PC-9 (cell line): Measurements from ENCODE around the gene CD300C. TPM values are rescaled to one million over a fixed set of nuclear protein-coding genes. Genes with fewer than 3 reads are reported as not detected.

Source experiments
- BruUV-seq: library from RNA; stranded (reverse); fragments of 400-500 nt; replicated peaks from 2 replicates; lab custom pipeline; 2021; lab: Mats Ljungman, UMichigan
- CTCF ChIA-PET: fragments of 300-600 bp; sonication (Branson Sonifier 250); formaldehyde crosslinking; loops from one replicate; lab custom pipeline; 2022; ENCODE audit warnings: antibody characterized with exemption; lab: Charles Lee
- POLR2A ChIA-PET: fragments of 300-600 bp; sonication (Branson Sonifier 250); formaldehyde crosslinking; loops from one replicate; lab custom pipeline; 2022; ENCODE audit warnings: antibody characterized with exemption; ENCODE audit not compliant: unreplicated experiment; lab: Charles Lee
- DNase-seq, 2 experiments: peaks; one replicate each; pipeline versions ENCODE4 v3.0.0 to v3.0.0-alpha.2; 2015 to 2022; ENCODE audit warnings: mixed read lengths in 1 of 2
- H2AFZ ChIP-seq: fragments of 200-600 bp; sonication (generic); 2 replicates; pipeline ENCODE4 v1.8.1; 2017; ENCODE audit warnings: antibody characterized with exemption
- H3F3A ChIP-seq: fragments of 200-600 bp; sonication (generic); 2 replicates; pipeline ENCODE4 v1.8.1; 2017; ENCODE audit warnings: antibody characterized with exemption, mild to moderate bottlenecking, low read depth; ENCODE audit not compliant: insufficient read depth
- H3K27ac ChIP-seq: fragments of 200-600 bp; sonication (generic); 2 replicates; pipeline ENCODE4 v1.6.1; 2016; ENCODE audit warnings: mixed run types
- H3K27me3 ChIP-seq: fragments of 200-600 bp; sonication (generic); 2 replicates; pipeline ENCODE4 v1.6.1; 2016; ENCODE audit warnings: low read depth, mixed run types; ENCODE audit not compliant: insufficient read depth
- H3K36me3 ChIP-seq: fragments of 200-600 bp; sonication (generic); 2 replicates; pipeline ENCODE4 v1.6.1; 2016; ENCODE audit warnings: low read depth, mixed run types
- H3K4me1 ChIP-seq: fragments of 200-600 bp; sonication (generic); replicated peaks from 2 replicates; pipeline ENCODE4 v1.6.1; 2016; ENCODE audit warnings: mixed run types; ENCODE audit not compliant: insufficient read depth
- H3K4me2 ChIP-seq: fragments of 200-600 bp; sonication (generic); 2 replicates; pipeline ENCODE4 v1.6.1; 2017; ENCODE audit warnings: mixed run types
- H3K4me3 ChIP-seq: fragments of 200-600 bp; sonication (generic); 2 replicates; pipeline ENCODE4 v1.6.1; 2016; ENCODE audit warnings: mixed run types
- H3K79me2 ChIP-seq: fragments of 200-600 bp; sonication (generic); 2 replicates; pipeline ENCODE4 v1.6.1; 2017; ENCODE audit warnings: low read depth, mixed run types
- H3K9me2 ChIP-seq: fragments of 200-600 bp; sonication (generic); 2 replicates; pipeline ENCODE4 v1.8.1; 2017; ENCODE audit warnings: mild to moderate bottlenecking; ENCODE audit not compliant: insufficient read depth
- H3K9me3 ChIP-seq: fragments of 200-600 bp; sonication (generic); 2 replicates; pipeline ENCODE4 v1.8.1; 2016; ENCODE audit warnings: low read depth; ENCODE audit not compliant: insufficient read depth
- H4K20me1 ChIP-seq: fragments of 200-600 bp; sonication (generic); 2 replicates; pipeline ENCODE4 v1.8.1; 2017; ENCODE audit not compliant: insufficient read depth
- CTCF ChIP-seq: fragments of 200-600 bp; sonication (generic); conservative IDR thresholded peaks from 2 replicates; pipeline ENCODE4 v1.6.1; 2017; ENCODE audit warnings: mixed run types, antibody characterized with exemption, mild to moderate bottlenecking, moderate library complexity
- EZH2 ChIP-seq: fragments of 200-600 bp; sonication (generic); IDR thresholded peaks from 2 replicates; pipeline ENCODE4 v1.8.0; 2017; ENCODE audit warnings: antibody characterized with exemption, low read depth
- intact Hi-C: fragments of 100-400 bp; cut with micrococcal nuclease; formaldehyde crosslinking; loops from one replicate; pipeline ENCODE4 v1.10.0; 2022; ENCODE audit not compliant: unreplicated experiment
- total RNA-seq: library from RNA; stranded (reverse); gene quantifications from 2 replicates; pipeline ENCODE4 v1.2.3, GENCODE V29; 2021

CD300C gene
- total RNA-seq, 1 experiment from 2014 or later: not detected

GRCh38 chr17:74547736-74548135 lies 1.8 kb upstream of the CD300C start:
- intact Hi-C loops: no loop called here
- no peaks in the 10 kb centered on the region for H3F3A ChIP-seq
- no peaks in the 10 kb centered on the region for H3K9me3 ChIP-seq
- H2AFZ ChIP-seq: no peak overlapping the region
- no peaks in the 10 kb centered on the region for H4K20me1 ChIP-seq
- TF ChIP-seq CTCF: no peak
- no peak for TF ChIP-seq EZH2
- no peak for DNase-seq
- peaks cover 100% of the 10 kb centered on the region for H3K27me3 ChIP-seq
- no peaks in the 10 kb centered on the region for H3K36me3 ChIP-seq
- ChIA-PET POLR2A (no interaction called here), CTCF (no interaction called here)
- H3K9me2 ChIP-seq: no peaks in the 10 kb centered on the region
- BruUV-seq: no TSS peak
- H3K27ac ChIP-seq: no peak overlapping the region
- H3K4me1 ChIP-seq: no peaks in the 10 kb centered on the region
- H3K4me3 ChIP-seq: no peak overlapping the region
- H3K4me2 ChIP-seq: no peak overlapping the region
- no peaks in the 10 kb centered on the region for H3K79me2 ChIP-seq

- TF ChIP-seq EZH2 (no peak), CTCF (no peak)
- Histone ChIP-seq H3K27ac (no peak overlapping the region), H3K79me2 (no peaks in the 10 kb centered on the region), H3K36me3 (no peaks in the 10 kb centered on the region), H3F3A (no peaks in the 10 kb centered on the region), H3K4me3 (no peak overlapping the region), H2AFZ (no peak overlapping the region), H4K20me1 (no peaks in the 10 kb centered on the region), H3K9me3 (no peaks in the 10 kb centered on the region), H3K9me2 (no peaks in the 10 kb centered on the region), H3K4me1 (no peaks in the 10 kb centered on the region), H3K27me3 (peaks cover 100% of the 10 kb centered on the region), H3K4me2 (no peak overlapping the region)
- CTCF ChIA-PET: no interaction called here
- BruUV-seq: no TSS peak
- DNase-seq: no peak
- POLR2A ChIA-PET: no interaction called here
- intact Hi-C loops: no loop called here
Measured at GRCh38 chr17:74547264-74547663, 1.3 kb upstream of the CD300C start.

GRCh38 chr17:74546586-74546985 lies 671 bp upstream of the CD300C start:
- intact Hi-C loops: no loop called here
- Histone ChIP-seq H2AFZ (no peak overlapping the region), H3K4me3 (no peak overlapping the region), H3K27ac (no peak overlapping the region), H3K36me3 (no peaks in the 10 kb centered on the region), H3F3A (no peaks in the 10 kb centered on the region), H3K9me2 (no peaks in the 10 kb centered on the region), H3K4me2 (no peak overlapping the region), H3K4me1 (no peaks in the 10 kb centered on the region), H4K20me1 (no peaks in the 10 kb centered on the region), H3K9me3 (no peaks in the 10 kb centered on the region), H3K79me2 (no peaks in the 10 kb centered on the region), H3K27me3 (peaks cover 100% of the 10 kb centered on the region)
- no peak for DNase-seq
- no peak for TF ChIP-seq EZH2
- no peak for TF ChIP-seq CTCF
- no TSS peak for BruUV-seq
- POLR2A ChIA-PET: no interaction called here
- CTCF ChIA-PET: no interaction called here
